KG1 (cell line): Measurements from ENCODE around the gene GGTA1.
A peak's percentile ranks its signal among the peaks of the same experiment; 100 is the strongest.
"Not testable (repeated sequence)": the region's sequence is repeated elsewhere in the genome, so short reads cannot be mapped to it uniquely, and the experiment has no call there.

Experiments used
- DNase-seq: peaks from one replicate; lab custom pipeline; 2025; lab: John Stamatoyannopoulos, UW

Gene GGTA1

DNA sequence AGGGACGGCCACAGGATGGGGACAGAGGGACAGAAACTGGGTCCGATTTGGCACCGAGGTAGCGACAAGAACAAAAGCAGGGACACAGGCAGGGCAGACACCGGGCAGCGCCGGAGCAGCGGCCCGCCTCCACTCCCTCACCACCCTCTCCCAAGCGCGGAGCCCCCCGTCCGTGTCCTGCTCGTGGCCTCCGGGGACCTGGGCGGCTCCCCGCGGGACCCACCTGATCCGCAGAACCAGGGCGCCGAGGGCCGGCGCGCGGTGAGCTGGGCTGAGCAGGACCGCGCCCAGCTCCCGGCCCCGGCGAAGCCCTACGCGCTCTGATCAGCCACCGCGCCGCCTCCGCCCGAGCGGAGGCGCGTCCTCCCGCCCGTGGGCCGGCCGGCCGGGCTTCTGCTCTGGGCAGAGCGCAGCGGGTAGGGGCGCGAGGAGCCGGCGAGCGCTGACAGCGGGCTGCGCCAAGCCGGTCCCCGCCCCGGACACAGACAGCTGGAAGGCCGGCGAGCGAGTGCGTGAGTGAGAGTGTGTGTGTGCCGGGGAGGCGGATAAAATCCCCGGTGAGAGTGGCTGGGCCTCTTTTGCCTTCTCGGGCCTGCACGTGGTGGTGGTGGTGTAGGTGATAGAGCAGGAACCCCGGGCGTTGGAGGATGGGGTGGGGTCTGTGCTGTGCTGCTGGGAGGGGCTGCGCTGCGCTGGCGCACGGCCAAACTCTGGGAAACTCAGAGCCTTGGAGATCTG, at the start of gene GGTA1:
TSS of gene GGTA1 (minus strand) at position 418 of the 738 bp plus-strand sequence. CDS start 31,922 bp downstream, outside the sequence.
- DNase-seq, result no peak

- no peak for DNase-seq
These were observed 49.0 kb upstream of the GGTA1 start for GRCh38 chr9:121548666-121549065.

DNA sequence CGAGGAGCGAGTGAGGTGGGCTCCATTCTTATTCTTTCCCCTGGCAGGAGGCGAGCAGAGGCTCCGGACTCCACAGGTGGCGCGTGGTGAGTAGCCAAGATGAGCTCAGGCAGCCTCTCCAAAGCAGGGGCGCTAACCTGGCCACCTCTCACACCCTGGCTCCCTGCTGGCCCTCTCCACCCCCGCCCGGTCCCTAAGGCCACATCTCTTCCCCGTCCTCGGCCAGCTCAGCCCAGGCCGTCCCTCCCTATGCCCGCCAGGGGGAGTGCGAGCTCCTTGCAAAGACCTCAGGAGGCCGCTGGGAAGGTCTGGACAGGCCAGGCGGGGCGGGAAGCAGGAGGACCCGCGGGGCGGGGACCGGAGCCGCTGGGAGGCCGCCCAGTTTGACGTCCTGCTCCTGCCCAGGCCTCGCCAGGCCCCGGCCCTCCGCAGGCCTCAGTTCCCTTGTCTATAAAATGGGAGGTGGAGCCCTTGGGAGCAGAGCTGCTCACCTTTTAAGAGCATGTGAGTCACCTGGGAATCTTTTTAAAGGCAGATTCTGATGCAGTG, 46.3 kb upstream of the GGTA1 start:
- peak; percentile 86 for DNase-seq

DNA sequence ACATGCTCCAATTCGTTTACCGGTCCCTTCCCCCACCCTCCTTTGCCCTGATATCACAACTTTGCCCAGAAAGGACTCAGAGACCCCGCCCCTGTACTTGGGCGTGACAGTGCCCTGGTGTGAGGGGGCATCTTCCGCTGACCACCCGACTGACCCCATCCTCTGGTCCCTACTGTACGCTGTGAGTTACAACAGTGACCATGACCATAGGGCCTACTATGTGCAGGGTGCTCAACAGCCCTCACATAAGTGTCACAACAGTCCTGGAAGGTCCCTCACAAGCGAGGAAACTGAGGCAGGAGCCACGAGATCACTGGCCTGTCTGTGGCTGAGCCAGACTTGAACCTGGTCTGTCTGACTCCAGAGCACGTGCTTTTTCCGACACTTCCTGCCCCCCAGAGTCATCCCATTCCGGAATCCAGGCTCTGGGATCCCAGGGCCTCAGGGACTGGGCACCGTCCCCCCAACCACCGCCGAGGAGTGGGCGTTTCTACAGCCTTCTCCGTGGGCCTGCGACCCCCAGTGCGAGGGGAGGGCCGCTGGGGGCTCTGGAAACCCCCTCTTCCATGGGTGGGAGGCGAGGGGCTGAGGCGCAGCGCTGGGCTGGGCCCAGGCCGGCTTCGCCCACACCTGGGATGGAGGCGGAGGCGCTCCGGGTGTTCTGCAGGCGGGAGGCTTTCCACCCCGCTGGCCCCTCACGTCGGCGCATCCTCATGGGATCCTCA, 45.7 kb upstream of the GGTA1 start:
- DNase-seq, result no peak

- DNase-seq, result no peak
These were observed 42.4 kb upstream of the GGTA1 start for GRCh38 chr9:121542025-121542424.

DNA sequence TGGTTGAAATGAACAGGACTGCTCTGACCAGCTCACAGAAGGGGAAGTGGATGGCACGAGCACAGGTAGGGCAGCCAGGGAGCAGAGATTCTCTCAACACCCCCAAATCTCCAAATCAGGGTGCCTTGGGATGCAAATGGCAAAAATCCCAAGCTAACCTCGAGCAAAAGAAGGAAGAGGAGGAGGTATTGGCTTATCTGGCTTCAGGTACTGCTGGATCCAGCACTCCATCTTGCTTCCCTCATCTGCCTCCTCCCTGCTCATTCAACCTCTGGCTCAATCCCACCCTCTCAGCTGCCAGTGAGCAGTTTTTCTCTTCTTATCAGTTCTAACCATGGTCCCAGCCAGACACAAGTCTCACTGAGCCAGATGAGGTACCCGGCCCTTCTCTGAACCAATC, 41.6 kb upstream of the GGTA1 start:
- DNase-seq, result no peak

- no peak for DNase-seq
These were observed 38.6 kb upstream of the GGTA1 start for GRCh38 chr9:121538221-121538620.

DNA sequence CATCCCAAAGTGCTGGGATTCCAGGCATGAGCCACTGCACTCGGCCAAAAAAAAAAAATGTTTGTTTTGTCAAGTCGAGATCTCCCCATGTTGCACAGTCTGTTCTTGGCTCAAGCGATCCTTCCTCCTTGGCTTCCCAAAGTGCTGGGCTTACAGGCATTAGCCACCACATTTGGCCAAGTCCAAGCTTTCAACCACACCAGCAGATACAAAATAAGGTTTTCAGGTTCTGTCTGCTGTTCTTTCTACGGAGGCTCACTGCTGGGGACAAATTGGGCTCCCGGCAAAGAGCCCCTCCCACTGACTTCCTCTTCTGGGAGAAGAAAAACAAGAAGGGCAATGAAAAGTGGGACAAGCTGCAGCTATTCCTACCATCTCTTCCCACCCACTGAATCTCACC, 37.6 kb upstream of the GGTA1 start:
- DNase-seq, result no peak

DNA sequence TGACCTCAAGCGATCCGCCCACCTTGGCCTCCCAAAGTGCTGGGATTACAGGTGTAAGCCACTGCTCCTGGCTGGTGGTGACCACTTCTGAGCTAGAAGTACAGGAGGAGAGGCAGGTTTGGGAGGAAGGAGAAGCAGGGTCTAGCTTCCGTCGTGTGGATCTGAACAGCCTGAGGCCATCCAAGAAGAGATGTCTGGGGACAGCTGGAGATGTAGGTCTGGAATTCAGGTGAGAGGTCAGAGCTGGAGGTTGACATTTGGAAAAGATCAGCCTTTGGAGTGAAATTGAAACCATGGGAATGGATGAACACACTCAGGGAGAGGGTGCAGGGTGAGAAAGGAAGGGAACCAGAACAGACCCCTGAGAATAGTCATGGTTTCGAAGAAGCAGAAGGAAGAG, 33.2 kb upstream of the GGTA1 start:
- no peak for DNase-seq

GRCh38 chr9:121529237-121529987, 29.8 kb upstream of the GGTA1 start:
- DNase-seq, result no peak

GRCh38 chr9:121528642-121529041, 29.0 kb upstream of the GGTA1 start:
- DNase-seq, result no peak

- DNase-seq, result no peak
These were observed 27.7 kb upstream of the GGTA1 start for GRCh38 chr9:121527371-121527770.

DNA sequence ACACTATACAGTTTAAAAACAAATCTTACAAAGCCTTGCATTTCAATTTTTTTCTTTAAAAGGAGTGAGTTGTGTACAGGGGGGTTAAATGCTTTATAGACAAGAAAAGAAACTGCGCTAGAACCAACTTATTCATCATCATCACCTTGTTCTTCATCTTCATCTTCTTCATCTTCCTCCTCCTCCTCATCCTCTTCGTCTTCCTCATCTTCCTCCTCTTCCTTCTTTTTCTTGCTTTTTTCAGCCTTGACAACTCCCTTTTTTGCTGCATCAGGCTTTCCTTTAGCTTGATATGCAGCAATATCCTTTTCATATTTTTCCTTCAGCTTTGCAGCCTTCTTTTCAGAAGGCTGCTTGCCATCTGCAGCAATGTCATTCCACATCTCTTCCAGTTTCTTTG, 20.0 kb upstream of the GGTA1 start:
- not testable (repeated sequence) for DNase-seq

- DNase-seq, result no peak
These were observed 19.0 kb upstream of the GGTA1 start for GRCh38 chr9:121518634-121519033.

- DNase-seq, result not testable (repeated sequence)
These were observed 13.5 kb upstream of the GGTA1 start for GRCh38 chr9:121513166-121513565.

- DNase-seq, result no peak
These were observed 11.3 kb upstream of the GGTA1 start for GRCh38 chr9:121510766-121511550.

- DNase-seq, result no peak
These were observed 9.5 kb upstream of the GGTA1 start for GRCh38 chr9:121509180-121509579.

DNA sequence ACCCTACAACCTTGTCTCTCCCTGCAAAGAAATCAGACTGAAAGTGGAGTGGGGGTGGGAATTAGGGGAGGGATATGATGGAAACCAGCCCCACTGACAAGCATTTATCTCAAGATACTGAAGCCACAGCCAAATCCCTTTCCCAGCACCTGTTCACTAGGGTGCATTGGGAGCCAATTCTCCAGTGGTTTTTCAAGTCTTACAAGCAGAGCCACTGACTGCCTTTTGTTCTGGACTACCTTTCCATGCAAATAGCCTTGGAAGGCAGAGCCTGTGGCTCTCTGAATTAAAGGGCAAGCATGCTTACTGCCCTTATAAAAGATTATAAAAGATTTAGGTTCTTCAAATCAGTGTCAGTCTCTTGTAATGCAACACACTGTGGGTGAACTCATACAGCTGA, 8.8 kb upstream of the GGTA1 start:
- no peak for DNase-seq

GRCh38 chr9:121505903-121506735, 6.5 kb upstream of the GGTA1 start:
- DNase-seq, result no peak

DNA sequence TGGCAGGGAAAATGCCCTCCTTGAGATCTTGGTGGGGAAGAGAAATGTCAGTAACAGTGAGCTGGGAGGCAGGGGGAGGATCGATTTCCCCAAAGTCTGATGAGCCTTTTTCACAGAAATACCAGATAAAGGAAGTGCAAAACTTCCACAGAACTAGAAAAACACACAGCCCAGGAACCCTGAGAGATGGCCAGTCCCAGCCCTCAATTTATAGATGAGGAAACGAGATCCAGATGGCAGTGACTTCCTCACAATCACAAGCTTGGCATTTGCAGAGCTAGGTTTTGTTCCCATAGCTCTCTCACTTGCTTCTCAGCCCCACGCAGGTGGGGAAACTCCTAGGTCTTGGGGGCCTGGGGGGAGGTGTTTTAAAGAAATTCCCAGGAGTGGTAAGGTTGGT, 3.8 kb upstream of the GGTA1 start:
- no peak for DNase-seq

- no peak for DNase-seq
These were observed 478 bp upstream of the GGTA1 start for GRCh38 chr9:121500165-121500478.
